Pancreas (tissue), 10 donors: ENCODE data around the gene TUBGCP4. TPM values are rescaled to one million over a fixed set of nuclear protein-coding genes. Genes with fewer than 3 reads are reported as not detected.

Source experiments
- ATAC-seq, 4 donors: fragments of 200-7000 bp; cut with Tn5 transposase; one replicate each; pipeline versions ENCODE4 v1.8.0 to v1.9.1; 2020; ENCODE audit warnings: mild to moderate bottlenecking in 4 of 4, moderate library complexity in 4 of 4
- DNase-seq, 6 donors: peaks; one replicate each; pipeline ENCODE4 v3.0.0-alpha.2; 2020
- FAIRE-seq: peaks from 2 replicates; lab custom pipeline; 2012; peaks lifted over from hg19 to GRCh38; lab: Jason Lieb, UNC
- H3K27ac ChIP-seq, 4 donors: fragments of 200-600 bp; sonication (generic); 1 replicate in 3 of 4; 2 replicates in 1 of 4; pipeline versions ENCODE4 v1.5.0 to v1.8.0; 2020
- H3K27me3 ChIP-seq, 4 donors: fragments of 200-600 bp; one replicate each; pipeline ENCODE4 v1.8.0; 2021
- H3K36me3 ChIP-seq, 3 donors: fragments of 200-600 bp; sonication (generic) in 1 of 3; one replicate each; pipeline versions ENCODE4 v1.5.0 to v1.8.0; 2020 to 2021
- H3K4me1 ChIP-seq, 3 donors: fragments of 200-600 bp; one replicate each; pipeline ENCODE4 v1.8.0; 2021
- H3K4me3 ChIP-seq, 4 donors: fragments of 200-600 bp; sonication (generic) in 2 of 4; one replicate each; pipeline versions ENCODE4 v1.5.0 to v1.8.0; 2020 to 2021
- H3K9me3 ChIP-seq, 4 donors: fragments of 200-600 bp; one replicate each; pipeline ENCODE4 v1.8.0; 2021
- whole genome bisulfite sequencing, 2 donors: extraction: QIAGEN DNeasy Blood & Tissue Kit; methylation state at CpG; one replicate each; pipeline ENCODE4 v1.1.7; 2013; 5-methylcytosine and 5-hydroxymethylcytosine counted together
- intact Hi-C, 3 donors: fragments of 100-400 bp; cut with DNase I; formaldehyde crosslinking; loops; one replicate each; pipeline versions ENCODE4 v1.11.1 to v1.14.2; 2022
- polyA plus RNA-seq, 2 donors: library from polyadenylated mRNA; stranded (reverse); fragments of 200-250 nt; gene quantifications; one replicate each; pipeline ENCODE4 v1.2.3, GENCODE V29; 2013
- total RNA-seq, 6 donors: library from RNA; stranded (reverse); fragmentation: NEBNext Ultra II Directional in 4 of 6; extraction: Animal tissue kit (Norgen Biotek cat#: 25700) in 4 of 6; gene quantifications; one replicate each; pipeline versions ENCODE4 v1.2.1 to v1.2.4, GENCODE V29; 2021 to 2023
- TF ChIP-seq, protein P1 (sequence below), 4 donors: fragments of 200-600 bp; sonication (generic) in 3 of 4; IDR thresholded peaks; one replicate each; pipeline versions ENCODE4 v1.5.0 to v1.8.0; 2021; ENCODE audit warnings: antibody characterized with exemption in 4 of 4
- donor health status: healthy with polysubstance abuse.
- donor health status: DM: no; HTN: no; CAD: no; lungs with moderate emphysema.
- donor health status: DM: no; HTN: no; CAD: no.
- donor health status: control.
- donor health status: control.
- donor health status: Bipolar disorder and iron deficiency.
- donor health status: DM: yes; HTN: yes; CAD: no.
- donor health status: DM: no; HTN: no; CAD: no.
- donor health status: DM: no; HTN: no; CAD: no.
- donor health status: DM: yes; HTN: yes; CAD: no.

TUBGCP4 gene
- total and polyA plus RNA-seq, 8 donors, result 4.8 to 14.8 (median 9.4) TPM

GRCh38 chr15:43403616-43404015 lies 32.7 kb downstream of the TUBGCP4 start:
- TF ChIP-seq, protein P1, sequence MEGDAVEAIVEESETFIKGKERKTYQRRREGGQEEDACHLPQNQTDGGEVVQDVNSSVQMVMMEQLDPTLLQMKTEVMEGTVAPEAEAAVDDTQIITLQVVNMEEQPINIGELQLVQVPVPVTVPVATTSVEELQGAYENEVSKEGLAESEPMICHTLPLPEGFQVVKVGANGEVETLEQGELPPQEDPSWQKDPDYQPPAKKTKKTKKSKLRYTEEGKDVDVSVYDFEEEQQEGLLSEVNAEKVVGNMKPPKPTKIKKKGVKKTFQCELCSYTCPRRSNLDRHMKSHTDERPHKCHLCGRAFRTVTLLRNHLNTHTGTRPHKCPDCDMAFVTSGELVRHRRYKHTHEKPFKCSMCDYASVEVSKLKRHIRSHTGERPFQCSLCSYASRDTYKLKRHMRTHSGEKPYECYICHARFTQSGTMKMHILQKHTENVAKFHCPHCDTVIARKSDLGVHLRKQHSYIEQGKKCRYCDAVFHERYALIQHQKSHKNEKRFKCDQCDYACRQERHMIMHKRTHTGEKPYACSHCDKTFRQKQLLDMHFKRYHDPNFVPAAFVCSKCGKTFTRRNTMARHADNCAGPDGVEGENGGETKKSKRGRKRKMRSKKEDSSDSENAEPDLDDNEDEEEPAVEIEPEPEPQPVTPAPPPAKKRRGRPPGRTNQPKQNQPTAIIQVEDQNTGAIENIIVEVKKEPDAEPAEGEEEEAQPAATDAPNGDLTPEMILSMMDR (IDR thresholded peaks at IDR 0.05), result no peak
- H3K36me3 ChIP-seq, result peaks cover 9 to 94% (median 13%) of the 10 kb centered on the region in 3 donors
- no peak for FAIRE-seq
- no peak for DNase-seq
- H3K9me3 ChIP-seq, result no peaks in the 10 kb centered on the region
- H3K4me3 ChIP-seq, result no peak overlapping the region
- no peak overlapping the region for H3K27ac ChIP-seq
- no peaks in the 10 kb centered on the region for H3K27me3 ChIP-seq
- WGBS, 2 donors, result 79 to 82% methylated on average over 8 of the region's 8 CpGs
- intact Hi-C loops, result no loop called here
- no peak for ATAC-seq
- no peaks in the 10 kb centered on the region for H3K4me1 ChIP-seq

DNA sequence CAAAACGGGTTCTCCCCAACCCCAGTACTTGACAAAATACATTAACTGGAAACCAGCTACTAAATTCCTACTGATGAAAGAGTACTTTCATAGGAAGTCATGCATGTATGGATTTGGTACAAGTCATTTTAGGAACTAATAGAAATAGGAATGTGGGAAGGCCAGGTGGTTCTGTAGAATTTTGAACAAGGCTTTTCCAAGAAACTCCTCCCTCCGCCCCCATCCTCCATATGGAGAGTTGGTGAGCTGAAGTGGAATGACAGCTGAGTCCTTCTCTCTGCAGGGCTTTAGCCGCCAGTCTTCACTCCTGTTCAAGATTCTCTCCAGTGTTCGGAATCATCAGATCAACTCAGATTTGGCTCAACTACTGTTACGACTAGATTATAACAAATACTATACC lies 33.2 kb downstream of the TUBGCP4 start:
- Histone ChIP-seq H3K4me1 (no peaks in the 10 kb centered on the region), H3K4me3 (no peak overlapping the region), H3K36me3 (peaks cover 9 to 89% (median 13%) of the 10 kb centered on the region in 3 donors), H3K27ac (no peak overlapping the region), H3K9me3 (no peaks in the 10 kb centered on the region), H3K27me3 (no peaks in the 10 kb centered on the region)
- TF ChIP-seq, protein P1 (IDR thresholded peaks at IDR 0.05), result no peak
- intact Hi-C loops, result no loop called here
- DNase-seq (no peak), FAIRE-seq (no peak), ATAC-seq (no peak)
- 84 to 86% methylated on average over 5 of the region's 5 CpGs for WGBS, 2 donors

DNA sequence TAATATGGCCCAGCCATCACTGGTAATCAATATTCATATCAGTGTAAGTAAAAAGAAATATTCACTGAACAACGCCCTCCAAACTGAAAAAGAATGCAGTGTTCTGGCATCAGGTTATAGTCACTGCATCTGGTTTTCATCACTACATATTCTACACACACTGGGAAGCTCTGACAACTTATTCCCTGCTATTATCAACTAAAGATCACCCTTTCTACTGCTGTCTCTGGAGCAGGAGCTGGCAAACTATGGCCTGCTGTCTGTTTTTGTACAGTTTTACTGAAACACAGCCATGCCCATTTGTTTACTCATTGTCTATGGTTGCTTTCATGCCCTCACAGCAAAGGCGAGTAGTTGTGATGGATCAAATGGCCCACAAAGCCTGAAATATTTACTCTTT lies 35.3 kb downstream of the TUBGCP4 start:
- H3K36me3 ChIP-seq, result peaks cover 9 to 70% (median 10%) of the 10 kb centered on the region in 3 donors
- no peak overlapping the region for H3K4me3 ChIP-seq
- no peak overlapping the region for H3K27ac ChIP-seq
- FAIRE-seq (no peak), ATAC-seq (no peak), DNase-seq (no peak)
- TF ChIP-seq, protein P1 (IDR thresholded peaks at IDR 0.05), result no peak
- no peaks in the 10 kb centered on the region for H3K9me3 ChIP-seq
- WGBS, 2 donors, result 64 to 75% methylated on average over 2 of the region's 2 CpGs
- H3K4me1 ChIP-seq, result no peaks in the 10 kb centered on the region
- no peaks in the 10 kb centered on the region for H3K27me3 ChIP-seq
- intact Hi-C loops, result no loop called here

GRCh38 chr15:43406808-43407207 lies 35.9 kb downstream of the TUBGCP4 start:
- no peak for FAIRE-seq
- TF ChIP-seq, protein P1 (IDR thresholded peaks at IDR 0.05), result no peak
- Histone ChIP-seq H3K27me3 (no peaks in the 10 kb centered on the region), H3K9me3 (no peaks in the 10 kb centered on the region), H3K36me3 (peaks cover 9 to 63% (median 10%) of the 10 kb centered on the region in 3 donors), H3K4me3 (no peak overlapping the region), H3K4me1 (no peaks in the 10 kb centered on the region), H3K27ac (no peak overlapping the region)
- intact Hi-C loops, result no loop called here
- no peak for ATAC-seq
- no peak for DNase-seq
- 91 to 93% methylated on average over 2 of the region's 2 CpGs for WGBS, 2 donors

GRCh38 chr15:43408789-43409188 lies 37.9 kb downstream of the TUBGCP4 start:
- peaks cover 9 to 57% (median 13%) of the 10 kb centered on the region in 3 donors for H3K36me3 ChIP-seq
- no peak for ATAC-seq
- no peaks in the 10 kb centered on the region for H3K9me3 ChIP-seq
- no peak for FAIRE-seq
- WGBS, 2 donors, result 64 to 66% methylated on average over 4 of the region's 4 CpGs
- H3K27ac ChIP-seq, result no peak overlapping the region
- H3K27me3 ChIP-seq, result no peaks in the 10 kb centered on the region
- no peaks in the 10 kb centered on the region for H3K4me1 ChIP-seq
- no peak overlapping the region for H3K4me3 ChIP-seq
- intact Hi-C loops, result no loop called here
- no peak for DNase-seq
- TF ChIP-seq, protein P1 (IDR thresholded peaks at IDR 0.05), result no peak
